Fibroblast of lung (primary cell): ENCODE measurements around the gene VWA2.

Experiments used
- CTCF ChIP-seq, 2 donors: IDR thresholded peaks in 1 of 2; conservative IDR thresholded peaks in 1 of 2; 1 replicate in 1 of 2; 2 replicates in 1 of 2; pipeline ENCODE4 v1.5.1; 2011 to 2012; ENCODE audit warnings: low read length in 2 of 2, control low read depth in 1 of 2, inconsistent platforms in 1 of 2, low read depth in 1 of 2, mild to moderate bottlenecking in 1 of 2
- EZH2 ChIP-seq: IDR thresholded peaks from 2 replicates; pipeline ENCODE4 v1.5.1; 2012; ENCODE audit warnings: low read length, control low read depth, mild to moderate bottlenecking; ENCODE audit errors: missing control alignments

GRCh38 chr10:114271075-114271778 is 32.2 kb downstream of the VWA2 start:
- TF ChIP-seq EZH2, result no peak
- TF ChIP-seq CTCF (conservative IDR thresholded peaks at IDR 0.05 in 1 of 2, IDR thresholded peaks at IDR 0.05 in 1 of 2; ENCODE audit: low read depth in 1 of 2, low read length in 2 of 2), result no peak
